Endothelial cell of umbilical vein (primary cell): ENCODE measurements around the gene PCID2. TPM values are rescaled to one million over a fixed set of nuclear protein-coding genes. Genes with fewer than 3 reads are reported as not detected.

ENCODE experiments used
- BruUV-seq: library from RNA; stranded (reverse); fragments of 400-500 nt; replicated peaks from 2 replicates; lab custom pipeline; 2021; lab: Mats Ljungman, UMichigan
- CTCF ChIA-PET: fragments of 300-600, 350-600 bp; sonication (Branson Sonifier 250); formaldehyde crosslinking; loops from one replicate; lab custom pipeline; 2021; ENCODE audit warnings: antibody characterized with exemption, inconsistent platforms; lab: Charles Lee
- POLR2A ChIA-PET: fragments of 300-600, 350-600 bp; sonication (Branson Sonifier 250); formaldehyde crosslinking; loops from one replicate; lab custom pipeline; 2021; ENCODE audit warnings: antibody characterized with exemption, inconsistent platforms; lab: Charles Lee
- DNase-seq: peaks from one replicate; pipeline ENCODE4 v3.0.0-alpha.2; 2011; ENCODE audit warnings: low read depth, low spot score
- FAIRE-seq: peaks from 2 replicates; lab custom pipeline; 2011; peaks lifted over from hg19 to GRCh38; lab: Jason Lieb, UNC
- H2AFZ ChIP-seq: 2 replicates; pipeline ENCODE4 v1.6.0; 2012; ENCODE audit warnings: low read depth, low read length, control low read depth, inconsistent platforms
- H3K27ac ChIP-seq: 2 replicates; pipeline ENCODE4 v1.5.1; 2011; ENCODE audit warnings: low read depth, mild to moderate bottlenecking, control low read depth, low read length, moderate library complexity; ENCODE audit not compliant: insufficient read depth
- H3K27me3 ChIP-seq, 2 experiments: 2 replicates each; pipeline versions ENCODE4 v1.6.0 to v1.6.1; 2011; ENCODE audit warnings: low read length in 2 of 2, mixed read lengths in 1 of 2; ENCODE audit not compliant: control insufficient read depth in 2 of 2, insufficient read depth in 2 of 2
- H3K36me3 ChIP-seq, 2 experiments: 2 replicates in 1 of 2; 3 replicates in 1 of 2; pipeline ENCODE4 v1.5.1; 2011; ENCODE audit warnings: low read length in 2 of 2, mild to moderate bottlenecking in 1 of 2, moderate library complexity in 1 of 2; ENCODE audit not compliant: control insufficient read depth in 2 of 2, insufficient read depth in 2 of 2; ENCODE audit errors: extremely low read depth in 1 of 2
- H3K4me1 ChIP-seq: 3 replicates; pipeline ENCODE4 v1.5.1; 2011; ENCODE audit warnings: mild to moderate bottlenecking, low read length; ENCODE audit not compliant: control insufficient read depth, insufficient read depth; ENCODE audit errors: extremely low read depth
- H3K4me2 ChIP-seq: 2 replicates; pipeline ENCODE4 v1.6.1; 2011; ENCODE audit warnings: low read length, control low read depth, mixed read lengths; ENCODE audit not compliant: insufficient read depth
- H3K4me3 ChIP-seq, 3 experiments: fragments of 200-600 bp in 1 of 3; sonication (generic), shearing (Covaris generic) in 1 of 3; replicated peaks in 1 of 3; 2 replicates each; pipeline ENCODE4 v1.5.1; 2011 to 2016; ENCODE audit warnings: control low read depth in 3 of 3, low read length in 3 of 3, mild to moderate bottlenecking in 2 of 3, inconsistent platforms in 1 of 3, low read depth in 1 of 3, moderate library complexity in 1 of 3; ENCODE audit not compliant: insufficient read depth in 1 of 3
- H3K79me2 ChIP-seq: 2 replicates; pipeline ENCODE4 v1.6.0; 2012; ENCODE audit warnings: low read length, inconsistent platforms; ENCODE audit not compliant: control insufficient read depth, insufficient read depth
- H3K9ac ChIP-seq: replicated peaks from 2 replicates; pipeline ENCODE3; 2011; ENCODE audit warnings: low read length, control low read depth; ENCODE audit not compliant: insufficient read depth; ENCODE audit errors: extremely low read depth
- H3K9me1 ChIP-seq: replicated peaks from 3 replicates; pipeline ENCODE4 v1.6.0; 2011; ENCODE audit warnings: mild to moderate bottlenecking, low read length; ENCODE audit not compliant: control insufficient read depth, insufficient read depth; ENCODE audit errors: extremely low read depth
- H3K9me3 ChIP-seq: replicated peaks from 2 replicates; pipeline ENCODE4 v1.5.1; 2012; ENCODE audit warnings: low read length, inconsistent platforms; ENCODE audit not compliant: control insufficient read depth, insufficient read depth
- H4K20me1 ChIP-seq: replicated peaks from 2 replicates; pipeline ENCODE3; 2011; ENCODE audit warnings: mild to moderate bottlenecking, low read length; ENCODE audit not compliant: control insufficient read depth, insufficient read depth; ENCODE audit errors: extremely low read depth
- EZH2 ChIP-seq: IDR thresholded peaks from 2 replicates; pipeline ENCODE4 v1.6.1; 2012; ENCODE audit warnings: borderline replicate concordance, low read depth, mild to moderate bottlenecking, moderate library complexity, low read length, inconsistent platforms; ENCODE audit not compliant: severe bottlenecking
- FOS ChIP-seq: IDR thresholded peaks from 2 replicates; pipeline ENCODE4 v1.6.1; 2011; ENCODE audit warnings: mild to moderate bottlenecking, low read length, moderate library complexity, borderline replicate concordance; ENCODE audit not compliant: insufficient read depth
- GATA2 ChIP-seq: IDR thresholded peaks from 2 replicates; pipeline ENCODE4 v1.7.0; 2011; ENCODE audit warnings: low read depth, mild to moderate bottlenecking, moderate library complexity, mixed read lengths, low read length; ENCODE audit not compliant: insufficient read length, insufficient read depth
- JUN ChIP-seq: IDR thresholded peaks from 2 replicates; pipeline ENCODE4 v1.6.1; 2011; ENCODE audit warnings: borderline replicate concordance, low read depth; ENCODE audit not compliant: insufficient read length, insufficient read depth
- MYC ChIP-seq: IDR thresholded peaks from one replicate; pipeline ENCODE4 v1.6.1; 2011; ENCODE audit warnings: mild to moderate bottlenecking, low read depth, low read length
- POLR2A ChIP-seq: IDR thresholded peaks from 2 replicates; pipeline ENCODE4 v1.6.1; 2012; ENCODE audit warnings: low read depth, mild to moderate bottlenecking, control low read depth, low read length
- POLR2AphosphoS5 ChIP-seq: IDR thresholded peaks from 2 replicates; pipeline ENCODE4 v1.6.1; 2012; ENCODE audit warnings: low read depth, mild to moderate bottlenecking, control low read depth, low read length, moderate library complexity; ENCODE audit not compliant: insufficient read depth
- dilution Hi-C: fragments of 300-500 bp; cut with MboI; formaldehyde crosslinking; loops from one replicate; pipeline ENCODE4 v1.15.0; 2019; ENCODE audit warnings: low sequenced_read_pairs; ENCODE audit not compliant: extremely low pct_ligation_motif_present
- intact Hi-C: fragments of 100-400 bp; cut with micrococcal nuclease; formaldehyde crosslinking; loops from one replicate; pipeline ENCODE4 v1.10.0; 2022
- polyA plus RNA-seq, 4 experiments: library from polyadenylated mRNA; depleted of rRNA in 3 of 4; stranded (reverse) in 3 of 4; unstranded in 1 of 4; fragments of >200 nt; gene quantifications; 2 replicates each; pipeline versions ENCODE4 v1.2.1 to v1.2.3, GENCODE V29; 2011 to 2012; ENCODE audit warnings: missing spikeins in 1 of 4
- total RNA-seq: library from RNA; stranded (reverse); gene quantifications from 2 replicates; pipeline ENCODE4 v1.2.3, GENCODE V29; 2021
- TF ChIP-seq, protein P1 (sequence below): IDR thresholded peaks from 2 replicates; pipeline ENCODE4 v1.6.1; 2011; ENCODE audit not compliant: insufficient read depth, insufficient read length
- TF ChIP-seq, protein P2 (sequence below), 2 donors: IDR thresholded peaks; 1 replicate in 1 of 2; 2 replicates in 1 of 2; pipeline ENCODE4 v1.5.1; 2011; ENCODE audit warnings: low read length in 2 of 2, mild to moderate bottlenecking in 2 of 2, moderate library complexity in 2 of 2, control low read depth in 1 of 2, inconsistent platforms in 1 of 2, low read depth in 1 of 2; ENCODE audit not compliant: insufficient read depth in 1 of 2; ENCODE audit errors: extremely low read depth in 1 of 2

Gene PCID2
- total and polyA plus RNA-seq, 2 donors (not counting 3 experiments of a cell fraction or from before 2014, with no cell fraction given): 52.1 to 55.6 TPM

DNA sequence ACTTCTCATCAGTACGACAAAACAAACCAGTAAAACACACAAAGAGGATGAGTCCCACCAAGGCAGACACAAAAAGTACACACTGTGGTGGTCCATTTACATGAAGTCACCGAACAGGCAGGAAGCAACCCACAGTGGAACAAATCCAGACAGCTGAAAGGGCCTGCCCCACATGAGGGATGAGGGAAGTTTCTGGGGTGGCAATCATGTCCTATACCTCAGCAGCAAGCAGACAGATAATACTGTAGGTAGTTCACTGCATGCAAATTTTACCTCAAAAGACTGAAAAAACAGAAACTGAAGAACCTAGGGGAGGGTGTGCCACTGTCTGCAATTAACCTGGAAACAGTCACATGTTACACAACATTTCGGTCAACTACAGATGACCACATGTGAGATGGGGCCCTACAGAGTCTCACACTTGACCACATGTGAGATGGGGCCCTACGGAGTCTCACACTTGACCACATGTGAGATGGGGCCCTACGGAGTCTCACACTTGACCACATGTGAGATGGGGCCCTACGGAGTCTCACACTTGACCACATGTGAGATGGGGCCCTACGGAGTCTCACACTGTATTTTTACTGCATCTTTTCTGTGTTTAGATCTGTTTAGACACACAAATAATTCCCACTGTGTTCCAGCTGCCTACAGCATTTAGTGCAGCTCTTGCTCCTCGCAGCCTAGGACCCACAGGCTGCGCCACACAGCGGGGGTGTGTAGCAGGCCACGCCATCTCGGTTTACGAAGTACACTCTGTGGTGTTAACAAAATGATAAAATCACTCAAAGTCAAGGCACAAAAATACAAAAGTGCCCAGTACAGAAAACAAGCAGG lies 22.2 kb downstream of the PCID2 start:
- BruUV-seq: no TSS peak
- DNase-seq: no peak
- H3K4me1 ChIP-seq: peaks cover 49% of the 10 kb centered on the region
- H4K20me1 ChIP-seq: no peaks in the 10 kb centered on the region
- peaks cover 5 to 13% of the 10 kb centered on the region in 2 experiments for H3K36me3 ChIP-seq
- dilution Hi-C loops (no loop called here), intact Hi-C loops (no loop called here)
- ChIA-PET CTCF (interaction anchor here (1.1 to 1.2 kb wide), 2 partner anchors 8 to 23 kb away, joined by 4 to 8 read pairs; partner anchors contain the start of gene CUL4A), POLR2A (interaction anchor here (1.7 kb wide), 1 partner anchor 22 kb away, joined by 6 read pairs; the partner anchor contains the start of genes CUL4A and PCID2)
- peak overlapping the region; percentile 67 for H3K9ac ChIP-seq
- H3K27ac ChIP-seq: peak overlapping the region; percentile 89
- no peaks in the 10 kb centered on the region for H3K27me3 ChIP-seq
- H3K79me2 ChIP-seq: peaks cover 19% of the 10 kb centered on the region
- H3K9me3 ChIP-seq: no peaks in the 10 kb centered on the region
- H3K9me1 ChIP-seq: no peaks in the 10 kb centered on the region
- FAIRE-seq: no peak
- TF ChIP-seq EZH2 (no peak), MYC (no peak), FOS (no peak), GATA2 (no peak), POLR2AphosphoS5 (no peak), POLR2A (no peak), JUN (no peak)
- TF ChIP-seq, protein P1, sequence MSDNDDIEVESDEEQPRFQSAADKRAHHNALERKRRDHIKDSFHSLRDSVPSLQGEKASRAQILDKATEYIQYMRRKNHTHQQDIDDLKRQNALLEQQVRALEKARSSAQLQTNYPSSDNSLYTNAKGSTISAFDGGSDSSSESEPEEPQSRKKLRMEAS: no peak
- TF ChIP-seq, protein P2, sequence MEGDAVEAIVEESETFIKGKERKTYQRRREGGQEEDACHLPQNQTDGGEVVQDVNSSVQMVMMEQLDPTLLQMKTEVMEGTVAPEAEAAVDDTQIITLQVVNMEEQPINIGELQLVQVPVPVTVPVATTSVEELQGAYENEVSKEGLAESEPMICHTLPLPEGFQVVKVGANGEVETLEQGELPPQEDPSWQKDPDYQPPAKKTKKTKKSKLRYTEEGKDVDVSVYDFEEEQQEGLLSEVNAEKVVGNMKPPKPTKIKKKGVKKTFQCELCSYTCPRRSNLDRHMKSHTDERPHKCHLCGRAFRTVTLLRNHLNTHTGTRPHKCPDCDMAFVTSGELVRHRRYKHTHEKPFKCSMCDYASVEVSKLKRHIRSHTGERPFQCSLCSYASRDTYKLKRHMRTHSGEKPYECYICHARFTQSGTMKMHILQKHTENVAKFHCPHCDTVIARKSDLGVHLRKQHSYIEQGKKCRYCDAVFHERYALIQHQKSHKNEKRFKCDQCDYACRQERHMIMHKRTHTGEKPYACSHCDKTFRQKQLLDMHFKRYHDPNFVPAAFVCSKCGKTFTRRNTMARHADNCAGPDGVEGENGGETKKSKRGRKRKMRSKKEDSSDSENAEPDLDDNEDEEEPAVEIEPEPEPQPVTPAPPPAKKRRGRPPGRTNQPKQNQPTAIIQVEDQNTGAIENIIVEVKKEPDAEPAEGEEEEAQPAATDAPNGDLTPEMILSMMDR (IDR thresholded peaks at IDR 0.05; ENCODE audit: extremely low read depth in 1 of 2, insufficient read depth in 1 of 2, low read depth in 1 of 2, low read length in 2 of 2): no peak
- H2AFZ ChIP-seq: no peak overlapping the region
- H3K4me2 ChIP-seq: peak overlapping the region; percentile 60
- H3K4me3 ChIP-seq: no peak overlapping the region
